HEK293 (cell line): ENCODE measurements around the gene ARHGAP28.

Experiments used
- CTCF ChIP-seq: fragments of 450-650 bp; formaldehyde crosslinking; IDR thresholded peaks from 2 replicates; pipeline ENCODE4 v1.5.1; 2016; ENCODE audit warnings: missing biosample characterization, missing genetic modification characterization
- SP3 ChIP-seq: fragments of 450-650 bp; formaldehyde crosslinking; IDR thresholded peaks from 2 replicates; pipeline ENCODE4 v1.5.1; 2016; ENCODE audit warnings: missing biosample characterization, missing genetic modification characterization
- ZFP41 ChIP-seq: fragments of 450-650 bp; formaldehyde crosslinking; IDR thresholded peaks from 2 replicates; pipeline ENCODE4 v1.5.1; 2016; ENCODE audit warnings: missing biosample characterization, missing genetic modification characterization, borderline replicate concordance
- ZNF169 ChIP-seq: fragments of 450-650 bp; formaldehyde crosslinking; IDR thresholded peaks from 2 replicates; pipeline ENCODE4 v1.5.1; 2016; ENCODE audit warnings: missing biosample characterization, missing genetic modification characterization
- ZNF302 ChIP-seq: fragments of 450-650 bp; formaldehyde crosslinking; IDR thresholded peaks from 2 replicates; pipeline ENCODE4 v1.5.1; 2016; ENCODE audit warnings: missing biosample characterization, missing genetic modification characterization, low read depth
- ZNF341 ChIP-seq: fragments of 450-650 bp; formaldehyde crosslinking; IDR thresholded peaks from 2 replicates; pipeline ENCODE4; 2016; ENCODE audit warnings: low read depth, missing biosample characterization, missing genetic modification characterization
- ZNF530 ChIP-seq: fragments of 450-650 bp; formaldehyde crosslinking; IDR thresholded peaks from 2 replicates; pipeline ENCODE4 v1.5.1; 2016; ENCODE audit warnings: low read depth, missing biosample characterization, missing genetic modification characterization
- ZNF560 ChIP-seq: fragments of 450-650 bp; formaldehyde crosslinking; IDR thresholded peaks from 2 replicates; pipeline ENCODE4 v1.5.1; 2017; ENCODE audit warnings: missing biosample characterization, missing genetic modification characterization, borderline replicate concordance
- TF ChIP-seq, protein P1 (sequence below): fragments of 450-650 bp; formaldehyde crosslinking; IDR thresholded peaks from 2 replicates; pipeline ENCODE4 v1.5.1; 2017; ENCODE audit warnings: missing biosample characterization, missing genetic modification characterization

- TF ChIP-seq ZNF169 (tag by site-specific recombination) (no peak), ZNF302 (tag by site-specific recombination) (no peak), ZNF530 (tag by site-specific recombination) (no peak), ZNF341 (tag by site-specific recombination) (no peak), ZNF560 (tag by site-specific recombination) (no peak), ZFP41 (no peak), CTCF (tag by site-specific recombination) (no peak), SP3 (tag by site-specific recombination) (no peak)
- TF ChIP-seq, protein P1, sequence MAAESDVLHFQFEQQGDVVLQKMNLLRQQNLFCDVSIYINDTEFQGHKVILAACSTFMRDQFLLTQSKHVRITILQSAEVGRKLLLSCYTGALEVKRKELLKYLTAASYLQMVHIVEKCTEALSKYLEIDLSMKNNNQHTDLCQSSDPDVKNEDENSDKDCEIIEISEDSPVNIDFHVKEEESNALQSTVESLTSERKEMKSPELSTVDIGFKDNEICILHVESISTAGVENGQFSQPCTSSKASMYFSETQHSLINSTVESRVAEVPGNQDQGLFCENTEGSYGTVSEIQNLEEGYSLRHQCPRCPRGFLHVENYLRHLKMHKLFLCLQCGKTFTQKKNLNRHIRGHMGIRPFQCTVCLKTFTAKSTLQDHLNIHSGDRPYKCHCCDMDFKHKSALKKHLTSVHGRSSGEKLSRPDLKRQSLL (tag by site-specific recombination) = no peak
Observed at GRCh38 chr18:6721755-6722154, 7.8 kb upstream of the ARHGAP28 start.
